GM18909 (cell line): ENCODE measurements around the gene GRIP2.

Experiments
- ATAC-seq: cut with Tn5 transposase; IDR thresholded peaks from one replicate; pipeline ENCODE4 v1.9.1; 2021; ENCODE audit warnings: mild to moderate bottlenecking; ENCODE audit not compliant: unreplicated experiment, poor library complexity

Gene GRIP2

DNA sequence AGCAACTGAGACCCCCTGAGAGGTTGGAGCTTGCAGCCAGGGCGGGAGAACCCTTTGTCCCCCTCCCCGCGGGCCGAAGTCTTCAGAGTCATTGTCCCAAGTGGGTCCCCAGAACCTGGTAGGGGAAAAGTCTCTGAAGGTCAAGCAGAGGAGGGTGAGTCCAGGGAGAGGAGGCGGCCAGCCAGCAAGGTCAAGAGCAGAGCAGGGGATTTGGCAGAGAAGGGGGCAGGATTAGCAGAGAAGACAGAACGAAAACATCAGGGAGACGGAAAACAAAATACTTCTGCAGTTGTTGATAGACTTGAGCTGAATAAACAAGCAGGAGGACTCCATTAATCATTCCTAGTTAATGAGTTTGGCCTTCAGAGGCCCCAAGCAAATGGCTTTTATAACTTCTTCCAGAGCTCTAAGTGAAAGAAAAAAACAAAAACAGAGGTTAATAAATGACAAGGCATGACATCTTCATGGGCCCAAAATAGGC is 66.7 kb downstream of the GRIP2 start:
- ATAC-seq = no peak

DNA sequence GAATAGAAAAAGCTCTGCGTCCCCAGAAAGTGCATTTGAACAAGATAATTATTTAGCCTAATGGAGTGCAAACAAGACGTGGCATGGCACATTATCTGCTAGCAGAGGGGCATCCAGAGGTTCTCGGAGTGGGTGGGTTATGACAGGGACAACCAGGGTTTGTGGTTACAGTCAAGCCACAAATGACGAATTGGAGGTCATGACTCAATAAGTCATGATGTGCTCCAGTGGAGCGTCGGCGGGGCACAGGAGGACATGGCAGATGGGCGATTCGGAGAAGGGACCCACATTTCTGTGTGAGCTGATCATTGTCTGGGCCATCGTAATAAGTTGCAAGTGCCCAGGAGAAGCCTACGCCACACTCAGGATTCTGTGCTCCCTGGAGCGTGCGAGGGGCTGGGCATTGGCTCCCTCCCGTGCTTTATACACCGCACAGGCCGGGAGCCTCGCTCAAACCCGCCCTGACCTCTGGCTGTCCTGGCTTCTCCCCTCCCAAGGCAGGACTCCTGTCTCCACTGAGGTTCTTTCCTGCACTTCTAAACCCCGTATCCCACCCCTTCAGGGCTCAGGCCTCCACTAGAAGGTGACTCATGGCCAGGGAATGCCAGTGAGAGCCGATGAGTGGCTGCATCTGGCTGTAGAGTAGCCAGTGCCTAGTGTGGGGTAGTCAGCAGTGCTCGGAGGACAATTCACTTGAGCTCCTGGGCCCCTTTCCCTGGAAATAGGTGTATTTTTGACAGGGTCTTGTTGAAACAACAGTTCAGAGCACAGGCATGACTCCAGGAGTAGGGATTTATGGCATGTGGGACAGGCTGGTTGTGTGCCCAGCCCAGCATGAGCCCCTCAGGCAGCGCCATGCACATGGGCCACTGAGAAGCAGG is 67.4 kb downstream of the GRIP2 start:
- no peak for ATAC-seq

DNA sequence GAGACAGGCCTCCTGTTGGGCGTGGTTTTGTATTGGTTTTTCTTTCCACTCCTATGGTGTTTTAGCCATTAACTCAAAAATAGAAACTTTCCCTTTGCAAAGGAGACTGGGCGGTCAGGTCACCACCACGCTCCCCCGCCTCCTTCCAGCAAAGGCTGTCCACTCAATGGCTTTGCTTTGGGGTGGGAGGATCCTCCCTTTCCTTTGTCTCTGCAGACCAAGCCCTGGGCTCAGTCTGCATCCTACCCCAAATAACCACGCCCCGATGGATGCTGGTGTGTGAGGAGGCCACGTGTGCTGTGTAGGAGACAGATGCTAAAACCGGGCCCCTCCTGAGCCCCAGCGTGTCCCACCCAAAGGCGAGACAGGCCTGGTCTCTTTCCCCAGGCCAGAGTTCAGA is 68.5 kb downstream of the GRIP2 start:
- ATAC-seq = no peak

DNA sequence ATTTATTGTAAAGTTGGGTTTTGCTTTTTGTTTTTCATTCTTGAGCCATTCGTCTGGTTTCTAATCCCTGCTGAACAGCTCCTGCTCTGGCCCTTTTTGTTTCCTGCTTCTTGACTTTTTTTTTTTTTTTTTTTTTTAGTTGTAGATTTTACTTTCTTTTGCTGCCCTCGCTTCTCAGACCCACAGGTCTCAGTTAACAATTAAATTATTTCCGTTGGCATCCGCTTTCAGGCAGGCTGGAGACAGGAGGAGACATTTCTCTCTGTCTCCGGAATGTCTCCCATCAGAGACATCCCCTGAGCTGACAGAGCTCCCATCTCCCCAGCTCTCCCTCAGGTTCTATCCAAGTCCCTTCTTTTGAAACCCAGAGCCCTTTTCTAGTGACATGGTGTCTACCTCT is 69.1 kb downstream of the GRIP2 start:
- no peak for ATAC-seq

DNA sequence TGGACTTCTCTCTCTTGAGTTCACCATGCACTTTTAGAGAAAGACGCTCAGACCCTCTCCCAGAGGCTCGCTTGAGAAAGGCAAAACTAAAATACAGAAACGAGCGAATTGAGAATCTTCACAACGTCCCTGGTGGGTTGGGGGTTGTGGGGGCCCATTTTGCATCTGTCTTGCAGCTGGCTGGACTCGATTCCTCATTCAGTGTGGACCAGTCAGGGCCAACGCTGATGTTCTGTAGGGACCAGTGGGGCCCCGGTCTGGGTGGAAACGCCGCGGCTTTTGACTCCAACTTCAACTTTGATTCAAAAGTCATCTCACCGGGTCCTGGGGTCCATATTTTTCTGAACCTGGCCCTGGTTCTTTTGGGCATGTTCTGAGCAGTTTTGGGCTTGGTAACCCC is 69.7 kb downstream of the GRIP2 start:
- ATAC-seq = no peak

DNA sequence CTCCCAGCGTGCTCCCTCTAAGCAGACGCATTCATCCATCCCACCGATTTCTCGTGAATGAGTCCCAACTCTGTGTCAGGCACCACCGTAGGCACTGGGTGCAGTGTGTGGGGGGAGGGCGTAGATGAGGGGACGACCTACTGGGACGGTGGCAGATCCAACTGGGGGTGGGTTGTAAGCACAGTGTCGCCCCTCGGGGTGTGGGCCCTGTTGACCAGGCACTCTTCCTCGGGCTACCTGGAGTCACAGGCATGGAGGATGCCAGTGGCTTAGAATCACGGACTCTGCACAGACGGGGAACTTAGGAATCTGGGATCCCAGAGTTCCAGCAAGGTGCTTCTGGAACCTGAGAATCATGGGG is 71.5 kb downstream of the GRIP2 start:
- ATAC-seq = no peak

DNA sequence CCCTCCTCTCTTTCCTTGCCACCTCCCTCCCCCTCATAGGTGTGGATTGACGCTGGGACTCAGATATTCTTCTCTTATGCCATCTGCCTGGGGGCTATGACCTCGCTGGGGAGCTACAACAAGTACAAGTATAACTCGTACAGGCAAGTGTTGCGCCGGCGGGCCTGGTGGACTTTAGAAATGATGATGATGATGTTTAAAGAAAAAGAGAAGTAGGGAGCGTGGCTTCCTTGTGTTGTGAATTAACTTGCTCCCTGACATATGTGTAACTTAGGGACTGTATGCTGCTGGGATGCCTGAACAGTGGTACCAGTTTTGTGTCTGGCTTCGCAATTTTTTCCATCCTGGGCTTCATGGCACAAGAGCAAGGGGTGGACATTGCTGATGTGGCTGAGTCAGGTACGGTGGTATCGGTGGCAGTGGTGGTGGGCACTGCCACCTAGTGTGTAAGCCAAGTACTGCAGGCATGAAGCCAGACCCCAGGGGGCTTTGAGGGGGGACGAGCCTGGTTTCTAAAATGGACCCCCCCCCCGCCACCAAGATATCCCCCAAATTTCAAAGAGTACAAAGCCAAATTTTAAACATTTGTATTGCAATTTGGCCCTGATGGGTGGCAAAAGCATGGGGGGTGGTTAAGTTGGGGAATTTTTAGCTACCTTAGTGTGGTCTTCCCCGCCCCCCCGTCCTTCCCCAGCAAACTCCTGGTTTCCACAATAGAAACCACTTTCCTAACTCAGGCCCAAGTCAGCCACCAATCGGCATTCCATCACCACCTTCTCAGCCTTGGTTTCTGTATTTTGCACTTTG is 72.1 kb downstream of the GRIP2 start:
- ATAC-seq = no peak

DNA sequence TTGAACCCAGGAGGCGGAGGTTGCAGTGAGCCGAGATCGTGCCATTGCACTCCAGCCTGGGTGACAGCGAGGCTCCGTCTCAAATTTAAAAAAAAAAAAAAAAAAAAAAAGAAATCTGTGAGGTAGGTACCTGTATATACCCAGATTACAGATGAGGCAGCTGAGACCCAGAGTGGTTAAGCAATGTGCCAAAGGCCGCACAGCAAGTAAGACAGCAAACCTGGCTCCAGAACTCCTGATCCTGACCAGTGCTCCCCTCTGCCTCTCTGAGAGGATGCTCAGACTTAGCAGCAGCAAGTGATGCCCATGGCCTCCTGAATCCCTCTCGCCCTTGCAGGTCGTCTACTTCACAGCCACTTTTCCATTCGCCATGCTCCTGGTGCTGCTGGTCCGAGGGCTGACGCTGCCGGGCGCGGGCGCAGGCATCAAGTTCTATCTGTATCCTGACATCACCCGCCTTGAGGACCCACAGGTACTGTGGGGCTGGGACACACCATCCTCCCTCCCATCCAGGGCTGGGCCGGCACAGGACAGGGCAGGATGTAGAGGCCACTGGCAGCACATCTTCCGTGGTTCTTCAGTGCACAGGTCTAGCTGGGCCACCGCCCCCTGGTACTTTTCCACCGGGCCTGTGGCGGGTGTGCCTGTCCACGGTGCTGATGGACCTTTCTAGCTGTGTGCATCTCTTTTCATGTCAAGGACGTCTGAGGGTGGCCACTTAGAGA is 73.8 kb downstream of the GRIP2 start:
- no peak for ATAC-seq

DNA sequence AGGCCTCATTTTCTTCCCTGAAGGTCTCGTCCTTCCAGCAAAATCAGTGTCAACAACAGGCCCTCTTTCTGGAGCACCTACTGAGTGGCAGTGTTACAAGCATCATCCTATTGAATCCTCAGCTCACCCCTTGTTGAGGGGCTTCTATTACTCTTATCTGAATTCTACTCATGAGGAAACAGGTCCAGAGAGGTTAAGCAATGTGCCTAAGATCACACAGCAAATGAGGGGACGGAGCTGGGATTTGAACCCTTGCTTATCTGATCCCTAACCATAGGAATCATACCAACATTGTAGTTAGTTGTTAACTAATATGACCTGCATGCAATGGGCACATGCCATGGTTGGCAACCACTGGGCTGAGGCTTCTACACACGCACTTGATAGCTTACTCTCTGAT is 74.7 kb downstream of the GRIP2 start:
- ATAC-seq = no peak

DNA sequence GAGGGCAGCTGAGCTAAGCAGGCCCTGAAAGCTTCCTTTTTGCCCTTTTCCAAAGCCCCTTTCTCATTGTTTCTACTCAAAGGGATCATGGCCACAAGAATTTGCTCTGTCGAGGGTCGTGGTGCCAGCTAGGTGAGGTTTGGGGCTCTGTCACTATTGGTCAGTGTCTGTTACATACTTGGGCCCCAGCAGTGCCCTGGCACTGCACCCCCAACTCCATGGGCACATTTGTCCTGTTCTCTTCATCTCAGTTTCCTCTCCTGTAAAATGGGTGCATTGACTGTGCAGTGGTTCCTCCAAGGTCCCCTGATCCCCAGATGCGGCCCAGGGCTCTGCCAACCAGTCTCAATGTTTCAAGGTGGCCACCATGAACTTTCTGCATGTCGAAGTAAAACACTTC is 75.6 kb downstream of the GRIP2 start:
- no peak for ATAC-seq

DNA sequence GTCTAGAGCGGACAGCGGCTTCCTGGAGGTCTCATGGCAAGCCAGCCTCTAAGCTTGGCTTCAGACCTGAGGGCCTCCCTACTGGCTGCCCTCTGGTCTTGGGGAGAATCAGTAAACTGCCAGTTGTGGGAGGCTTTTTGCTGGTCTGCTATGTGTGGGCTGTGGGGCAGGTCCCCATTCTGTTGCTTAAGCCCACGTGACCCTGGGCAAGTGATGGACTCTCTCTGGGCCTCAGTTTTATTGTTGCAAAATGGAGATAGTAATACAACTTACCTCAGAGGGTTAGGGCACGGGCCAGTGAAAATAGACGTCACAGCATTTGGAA is 76.0 kb downstream of the GRIP2 start:
- ATAC-seq = no peak

DNA sequence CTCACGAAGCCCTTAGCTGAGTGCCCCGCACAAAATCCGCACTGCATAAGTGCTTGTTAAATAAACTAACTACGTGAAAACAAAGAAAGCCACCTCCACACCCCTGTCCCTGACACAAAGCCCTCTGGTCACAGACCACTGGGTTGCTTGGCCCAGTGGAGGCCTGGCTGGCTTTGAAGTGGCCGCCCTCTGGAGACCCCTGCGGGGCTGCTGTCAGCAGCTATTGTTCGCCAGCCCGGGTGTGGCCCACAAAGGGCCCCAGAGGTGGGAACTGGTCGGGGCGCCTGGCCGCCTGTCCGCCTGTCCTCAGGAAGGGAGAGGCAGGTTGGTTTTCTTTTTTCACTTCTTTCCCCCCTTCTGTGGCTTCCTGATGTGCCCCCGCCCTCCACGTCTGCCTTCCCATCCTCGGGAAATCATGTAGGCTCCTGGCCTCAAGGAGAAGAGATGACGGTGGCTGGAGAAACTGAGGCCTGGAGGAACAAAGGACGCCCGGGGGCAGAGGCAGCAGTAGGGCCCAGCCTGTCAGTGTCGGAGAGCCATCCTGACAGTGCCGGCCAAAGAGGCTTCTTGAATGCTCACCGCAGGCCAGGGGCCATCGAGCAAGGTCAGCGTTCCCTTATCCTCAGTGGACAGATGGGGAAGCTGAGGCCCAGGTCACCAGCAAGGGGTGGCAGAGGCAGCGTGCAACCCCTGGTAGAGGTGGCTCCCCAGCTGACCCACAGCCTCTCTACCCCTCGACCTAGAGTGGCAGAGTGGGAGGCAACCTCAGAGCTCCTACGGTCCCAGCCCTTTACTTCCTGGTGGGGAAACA is 76.6 kb downstream of the GRIP2 start:
- ATAC-seq = no peak

DNA sequence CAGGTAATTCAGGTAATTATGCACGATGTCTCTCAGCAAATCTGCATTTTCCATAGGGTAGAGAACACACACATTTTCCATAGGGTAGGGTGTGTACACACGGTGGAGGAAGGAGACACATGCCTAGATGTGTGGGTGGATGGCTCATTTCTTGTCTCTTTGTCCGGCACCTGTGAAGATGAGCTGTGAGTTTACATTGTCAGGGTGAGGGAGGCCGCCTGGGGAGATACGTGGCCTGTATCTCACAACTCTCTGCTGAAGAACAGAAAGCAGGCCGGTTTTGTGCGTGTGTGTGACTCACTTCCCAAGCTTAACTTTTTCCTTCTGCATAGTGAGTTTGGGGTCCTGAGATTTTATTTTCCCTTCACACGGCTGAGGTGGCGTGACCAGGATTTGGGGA is 77.4 kb downstream of the GRIP2 start:
- ATAC-seq = no peak

DNA sequence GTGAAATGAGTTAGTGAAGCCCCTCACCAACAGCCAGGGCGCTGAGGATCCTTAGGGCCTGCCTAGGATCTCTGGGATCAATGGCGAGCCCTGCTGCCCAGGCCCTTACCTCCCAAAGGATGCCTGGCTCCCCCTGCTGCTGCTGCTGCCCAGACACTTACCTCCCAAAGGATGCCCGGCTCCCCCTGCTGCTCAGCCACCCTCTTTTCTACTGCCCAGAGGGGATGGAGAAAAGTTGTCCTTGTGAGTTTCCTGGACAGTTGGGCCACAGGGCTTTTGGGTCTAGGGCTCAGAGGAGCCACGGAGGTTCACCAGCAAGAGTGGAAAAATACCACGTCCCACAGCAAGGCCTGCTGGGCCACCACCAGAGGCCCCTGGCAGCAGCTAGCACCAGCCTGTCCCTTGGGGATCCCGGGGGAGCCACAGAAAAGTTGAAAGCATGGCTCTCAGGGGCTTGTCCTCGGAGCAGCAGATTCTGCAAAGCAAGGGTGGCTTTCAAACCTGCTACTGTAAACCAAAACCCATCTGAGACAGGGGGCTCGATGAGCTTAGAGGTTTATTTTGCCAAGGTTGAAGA is 78.3 kb downstream of the GRIP2 start:
- ATAC-seq = no peak

DNA sequence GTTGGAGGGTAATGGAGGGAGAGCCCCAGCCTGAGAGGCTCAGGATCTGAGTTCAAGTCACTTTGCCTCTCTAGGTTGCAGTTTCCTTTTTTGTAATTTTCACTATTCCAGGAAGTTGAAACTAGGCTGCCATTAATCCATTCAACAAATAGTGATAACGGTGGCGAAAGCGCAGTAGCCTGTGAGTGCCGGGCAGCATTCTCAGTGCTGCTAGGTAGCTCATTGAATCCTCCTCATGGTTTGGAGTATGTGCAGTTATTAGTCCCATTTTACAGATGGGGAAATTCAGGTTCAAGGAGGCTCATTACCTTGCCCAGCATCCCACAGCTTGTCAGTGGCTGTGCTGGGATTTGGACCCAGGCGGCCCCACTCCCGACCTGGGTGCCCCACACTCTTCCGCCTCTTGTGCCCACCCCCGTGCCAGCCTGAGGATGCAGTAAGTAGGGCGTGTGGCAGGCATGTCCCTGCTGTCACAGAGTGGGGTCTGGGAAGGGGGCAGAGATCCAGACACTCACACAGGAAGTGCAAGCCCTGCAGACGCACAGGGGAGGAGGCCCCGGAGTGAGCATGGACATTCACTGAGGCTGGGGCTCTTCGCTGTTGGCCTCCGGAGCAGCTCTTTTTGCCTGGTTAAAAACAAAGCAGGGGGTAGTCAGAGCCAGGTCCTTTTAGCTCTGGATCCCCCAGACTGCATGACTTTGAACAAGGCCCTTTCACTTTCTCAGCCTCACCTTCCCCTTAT is 79.0 kb downstream of the GRIP2 start:
- ATAC-seq = no peak

DNA sequence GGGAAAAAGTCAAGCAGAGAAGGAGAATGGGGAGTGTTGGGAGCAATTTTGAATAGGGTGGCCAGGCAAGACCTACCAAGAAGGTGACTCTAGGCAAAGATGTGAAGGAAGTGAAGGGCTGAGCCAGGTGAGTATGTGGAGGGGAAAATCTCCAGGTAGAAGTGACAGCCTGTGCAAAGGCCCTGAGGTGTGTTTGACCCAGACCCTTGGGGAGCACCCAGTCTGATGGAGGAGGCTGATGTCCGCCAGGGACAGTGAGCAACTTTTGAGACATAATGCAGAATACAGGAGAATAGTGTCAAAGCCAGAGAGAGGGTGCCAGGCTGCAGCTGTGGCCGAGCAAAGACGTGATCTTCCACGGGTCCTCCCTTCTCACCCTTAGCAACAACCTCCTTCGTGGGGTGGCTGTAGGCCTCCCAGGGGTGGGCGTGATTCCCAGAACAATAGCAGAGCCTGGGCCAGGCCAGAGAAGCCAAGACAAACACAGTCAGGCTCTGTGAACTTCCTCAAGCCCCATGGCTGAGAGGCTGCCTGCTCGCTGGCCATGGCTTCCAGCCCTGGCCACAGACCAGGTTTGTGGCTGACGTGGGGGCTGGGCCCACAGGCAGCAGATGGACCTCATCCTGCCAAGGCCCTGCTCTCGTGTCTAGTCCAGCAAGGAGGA is 79.7 kb downstream of the GRIP2 start:
- no peak for ATAC-seq

DNA sequence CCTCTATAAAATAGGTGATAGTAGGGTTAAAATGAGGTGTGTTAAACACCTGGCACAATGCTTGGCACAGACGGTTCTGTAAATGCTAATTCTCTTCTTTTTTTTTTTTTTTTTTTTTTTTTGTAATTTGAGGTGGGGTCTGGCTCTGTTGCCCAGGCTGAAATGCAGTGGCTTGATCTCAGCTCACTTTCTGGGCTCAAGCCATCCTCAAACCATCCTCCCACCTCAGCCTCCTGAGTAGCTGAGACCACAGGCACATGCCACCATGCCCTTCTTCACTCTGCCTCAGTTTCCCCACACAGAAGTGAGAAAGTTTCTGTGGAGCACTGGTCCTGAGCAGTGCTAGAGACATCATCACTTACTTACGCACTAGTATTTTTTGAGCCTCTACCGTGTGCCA is 80.4 kb downstream of the GRIP2 start:
- no peak for ATAC-seq

DNA sequence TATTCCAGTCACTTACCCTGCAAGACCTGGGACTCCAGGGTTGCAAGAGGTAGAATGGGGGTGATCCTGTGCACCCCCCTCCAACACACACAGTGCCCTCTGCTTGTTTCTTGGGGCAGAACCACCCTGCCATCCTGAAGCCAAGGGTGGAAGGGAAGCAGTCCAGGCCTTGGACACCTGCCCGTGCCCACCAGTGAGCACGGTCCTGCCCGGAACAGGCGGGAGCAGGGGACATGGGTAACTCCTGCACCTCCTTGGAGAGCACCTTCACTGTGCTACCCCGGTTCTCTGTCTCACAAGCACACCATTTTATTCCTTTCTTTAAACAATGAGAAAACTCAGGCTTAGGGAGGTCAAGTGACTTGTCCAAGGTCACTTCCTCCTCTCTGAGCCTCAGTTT is 80.8 kb downstream of the GRIP2 start:
- no peak for ATAC-seq
